Raji (cell line): ENCODE results near the gene RAPGEF4.

ENCODE experiments used
- POLR2A ChIP-seq: IDR thresholded peaks from 2 replicates; pipeline ENCODE4 v1.6.1; 2011; ENCODE audit warnings: low read depth, low read length, control low read depth; ENCODE audit not compliant: insufficient read depth

The RAPGEF4 gene

GRCh38 chr2:172712251-172712650 lies 23.4 kb upstream of the RAPGEF4 start:
- no peak for TF ChIP-seq POLR2A

GRCh38 chr2:172713365-172713875 lies 22.2 kb upstream of the RAPGEF4 start:
- TF ChIP-seq POLR2A, result no peak

DNA sequence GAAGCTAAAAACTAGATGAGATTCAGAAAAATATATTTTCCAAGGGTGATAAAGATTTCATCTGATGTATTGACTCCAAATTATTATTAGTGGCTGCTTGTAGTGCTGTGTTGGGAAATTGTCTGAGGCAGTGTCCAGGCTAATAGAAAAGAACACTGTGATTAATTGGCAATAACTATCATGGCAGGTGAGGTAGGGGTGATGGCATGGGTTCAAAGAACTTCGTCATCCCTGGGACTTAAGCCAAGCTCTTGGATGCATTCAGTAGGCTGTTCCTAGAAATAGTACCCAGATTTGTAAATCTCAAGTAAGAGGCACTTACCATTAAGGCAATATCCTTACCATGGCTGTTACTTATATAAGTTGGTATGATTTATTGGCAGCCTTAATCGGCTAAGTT lies 13.2 kb upstream of the RAPGEF4 start:
- no peak for TF ChIP-seq POLR2A

GRCh38 chr2:172723286-172723685 lies 12.4 kb upstream of the RAPGEF4 start:
- no peak for TF ChIP-seq POLR2A

GRCh38 chr2:172724724-172725123 lies 10.9 kb upstream of the RAPGEF4 start:
- TF ChIP-seq POLR2A, result no peak

- no peak for TF ChIP-seq POLR2A
Observed at GRCh38 chr2:172725284-172725683, 10.4 kb upstream of the RAPGEF4 start.

DNA sequence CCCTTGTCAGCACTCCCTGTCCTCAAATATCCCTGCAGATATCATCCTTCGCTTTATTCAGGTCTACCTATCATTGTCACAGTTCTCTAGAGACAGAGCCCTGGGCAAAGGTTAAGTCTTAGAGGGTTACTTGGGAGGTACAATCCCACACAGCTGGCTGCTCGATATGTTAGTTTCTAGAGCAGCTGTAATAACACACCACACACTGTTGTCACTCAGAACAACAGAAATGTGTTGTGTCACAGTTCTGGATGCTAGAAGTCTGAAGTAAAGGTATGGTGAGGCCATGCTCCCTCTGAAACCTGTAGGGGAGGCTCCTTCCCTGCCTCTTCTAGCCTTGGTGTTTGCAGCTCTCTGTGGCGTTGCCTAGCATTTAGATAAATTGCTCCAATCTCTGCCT lies 9.9 kb upstream of the RAPGEF4 start:
- TF ChIP-seq POLR2A, result no peak

DNA sequence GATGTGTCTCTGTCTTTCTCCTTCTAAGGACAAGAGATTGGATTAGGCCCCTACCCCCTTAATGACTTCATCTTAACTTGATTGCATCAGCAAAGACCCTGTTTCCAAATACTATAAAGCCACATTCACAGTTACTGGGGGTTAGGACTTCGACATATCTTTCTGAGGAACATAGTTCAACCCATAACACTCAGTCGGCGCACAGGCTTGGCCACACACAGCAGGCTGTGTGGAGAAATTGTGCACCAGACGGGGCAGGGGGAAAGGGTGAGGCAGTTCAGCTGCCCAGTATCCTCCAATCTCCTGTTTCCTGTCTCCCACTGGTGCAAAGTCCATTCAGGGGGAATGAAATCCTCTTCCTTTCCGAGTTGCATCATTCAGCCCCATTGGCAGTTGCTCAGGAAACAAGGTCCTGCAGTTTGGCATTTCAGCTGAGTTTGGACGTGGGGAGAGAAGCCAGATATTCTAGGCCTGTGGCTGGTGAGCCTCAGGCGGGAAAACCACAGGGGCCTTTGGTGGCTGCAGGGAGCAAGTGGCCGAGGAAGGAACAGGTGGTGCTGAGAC lies 9.4 kb upstream of the RAPGEF4 start:
- TF ChIP-seq POLR2A, result no peak

DNA sequence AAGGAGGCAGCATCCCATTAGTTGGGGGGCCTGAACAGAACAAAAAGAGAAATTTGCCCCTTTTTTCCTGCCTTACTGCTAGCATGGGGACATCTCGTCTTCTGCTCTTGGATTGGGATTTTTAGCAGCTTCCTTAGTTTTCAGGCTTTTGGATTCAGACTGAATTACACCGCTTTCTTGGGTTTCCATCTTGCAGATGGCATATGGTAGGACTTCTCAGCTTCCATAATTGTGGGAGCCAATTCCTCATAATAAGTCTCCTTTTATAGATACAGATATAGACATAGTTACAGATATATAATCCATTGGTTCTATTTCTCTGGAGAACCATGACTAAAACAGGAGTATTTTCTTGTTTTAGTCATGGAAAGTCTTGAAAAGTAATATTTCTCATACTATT lies 5.2 kb upstream of the RAPGEF4 start:
- TF ChIP-seq POLR2A, result no peak

GRCh38 chr2:172734711-172735581 lies 699 bp upstream of the RAPGEF4 start:
- TF ChIP-seq POLR2A, result no peak

- TF ChIP-seq POLR2A, result no peak
Observed at GRCh38 chr2:172736424-172737174, 954 bp downstream of the RAPGEF4 start.

DNA sequence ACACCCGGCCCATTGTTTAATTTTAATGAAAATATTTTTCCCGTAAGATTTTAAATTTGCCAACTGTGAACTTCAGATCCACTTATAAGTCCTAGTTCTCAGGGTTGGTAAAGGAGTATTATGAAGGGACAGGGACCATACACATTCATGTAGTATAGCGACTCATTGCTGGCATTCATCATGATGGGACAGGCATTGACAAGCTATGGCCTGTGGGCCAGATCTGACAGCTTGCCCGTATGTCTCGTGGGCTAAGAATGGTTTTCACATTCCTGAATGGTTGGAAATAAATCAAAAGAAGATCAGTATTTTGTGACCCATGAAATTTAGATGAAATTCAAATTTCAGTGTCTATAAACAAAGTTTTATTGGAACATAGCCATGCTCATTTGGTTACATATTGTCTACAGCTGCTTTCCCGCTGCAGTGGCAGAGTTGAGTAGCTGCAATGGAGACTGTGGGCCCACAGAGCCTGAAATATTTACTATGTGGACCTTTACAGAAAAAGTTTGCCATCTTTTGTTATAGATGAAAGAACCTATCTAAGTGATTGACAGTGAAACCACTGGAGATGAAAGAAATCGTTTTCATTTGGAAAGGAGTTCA lies 4.1 kb downstream of the RAPGEF4 start:
- no peak for TF ChIP-seq POLR2A

DNA sequence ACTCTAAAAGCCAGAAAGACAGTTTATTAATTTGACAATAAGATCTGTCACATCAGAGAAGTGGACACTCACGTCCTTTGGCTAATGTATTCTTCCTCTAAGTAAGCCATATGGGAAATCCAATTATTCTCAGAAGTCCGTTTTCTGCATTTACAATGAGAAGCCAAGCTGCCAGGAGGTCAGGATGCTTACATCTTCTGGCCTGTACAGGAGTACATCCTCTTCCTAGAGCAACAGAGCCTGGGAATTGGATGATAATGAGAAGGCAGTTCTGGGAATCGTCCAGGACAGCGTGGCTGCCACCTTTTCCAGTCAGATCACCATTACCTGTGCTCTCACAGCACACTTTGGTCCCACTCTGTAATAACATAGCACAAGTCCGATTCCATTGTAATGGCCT lies 5.2 kb downstream of the RAPGEF4 start:
- no peak for TF ChIP-seq POLR2A

DNA sequence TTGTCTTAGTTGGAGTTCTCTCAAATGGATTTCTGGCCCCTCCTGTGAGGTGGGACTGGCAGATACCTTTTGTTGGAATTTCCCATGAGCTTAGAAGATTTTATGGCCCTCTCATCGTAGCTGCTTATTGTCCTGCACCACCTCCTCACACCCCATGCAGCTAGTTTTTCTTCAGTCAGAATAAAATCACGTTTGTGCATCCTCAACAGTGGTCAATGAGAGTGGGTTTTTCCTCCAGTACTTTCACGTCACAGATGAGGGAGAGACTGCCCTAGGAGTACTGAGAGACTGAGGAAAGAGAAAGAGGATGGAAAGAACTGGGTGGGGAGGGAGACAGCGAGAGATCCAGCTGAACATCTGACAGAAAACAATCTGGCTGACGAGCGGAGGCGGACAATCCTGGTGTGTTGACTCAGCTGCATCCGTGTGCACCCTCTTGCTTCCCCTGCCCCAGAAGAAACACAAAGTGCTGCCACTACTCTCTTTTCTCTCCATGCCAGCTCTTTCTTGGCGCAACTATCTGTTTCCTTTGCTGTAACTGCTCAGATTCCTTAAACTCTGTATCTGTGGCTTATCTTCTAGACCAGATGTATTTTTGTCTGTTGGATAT lies 7.4 kb downstream of the RAPGEF4 start:
- TF ChIP-seq POLR2A, result no peak

GRCh38 chr2:172743898-172744297 lies 8.3 kb downstream of the RAPGEF4 start:
- no peak for TF ChIP-seq POLR2A
